Measurements from ENCODE around the gene TOR2A. TPM values are rescaled to one million over a fixed set of nuclear protein-coding genes. Genes with fewer than 3 reads are reported as not detected.

The TOR2A gene
- total and polyA plus RNA-seq, 4 donors, result 5.1 to 14.6 (median 11.8) TPM

DNA sequence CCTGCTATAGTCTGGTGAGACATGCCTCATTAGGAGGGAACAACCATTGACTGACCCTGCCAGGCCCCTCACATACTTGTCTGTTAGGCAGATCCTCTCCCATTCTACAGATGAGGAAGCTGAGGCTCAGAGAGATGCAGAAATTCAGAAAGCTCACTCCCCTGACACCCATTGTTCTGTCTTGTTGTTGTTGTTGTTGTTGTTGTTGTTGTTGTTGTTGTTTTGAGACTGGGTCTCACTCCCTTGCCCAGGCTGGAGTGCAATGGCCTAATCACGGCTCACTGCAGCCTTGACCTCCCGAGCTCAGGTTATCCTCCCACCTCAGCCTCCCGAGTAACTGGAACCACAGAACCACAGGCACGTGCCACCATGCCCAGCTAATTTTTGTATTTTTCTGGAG is 41.4 kb downstream of the TOR2A start:
- Histone ChIP-seq H3K4me3 (ENCODE audit: low read depth in 1 of 3, low read length in 3 of 3) (no peak overlapping the region), H3K27me3 (ENCODE audit: control insufficient read depth in 4 of 4, insufficient read depth in 4 of 4, low read length in 3 of 4) (no peaks in the 10 kb centered on the region), H3K4me1 (ENCODE audit: control insufficient read depth in 4 of 4, insufficient read depth in 4 of 4, low read length in 3 of 4) (no peaks in the 10 kb centered on the region), H3K36me3 (ENCODE audit: control insufficient read depth in 4 of 4, insufficient read depth in 3 of 4, low read depth in 1 of 4, low read length in 3 of 4) (peaks cover 0 to 6% (median 0%) of the 10 kb centered on the region in 4 donors), H3K9ac (ENCODE audit: low read depth in 1 of 2, low read length in 2 of 2) (no peak overlapping the region), H3K9me3 (ENCODE audit: control insufficient read depth in 4 of 4, low read length in 3 of 4) (no peaks in the 10 kb centered on the region), H3K27ac (ENCODE audit: low read depth in 1 of 2, low read length in 2 of 2) (no peak overlapping the region)
- no peak for DNase-seq (ENCODE audit: low spot score)
- WGBS, result 94% methylated on average over 4 of the region's 4 CpGs
- TF ChIP-seq NR2F2 (IDR thresholded peaks at IDR 0.05) (no peak), FOXA1 (IDR thresholded peaks at IDR 0.05) (no peak), SP1 (IDR thresholded peaks at IDR 0.05) (no peak), RXRA (IDR thresholded peaks at IDR 0.05) (no peak), TAF1 (conservative IDR thresholded peaks at IDR 0.05) (no peak), HNF4A (conservative IDR thresholded peaks at IDR 0.05) (no peak), RAD21 (IDR thresholded peaks at IDR 0.05) (no peak), YY1 (IDR thresholded peaks at IDR 0.05) (no peak), MAX (IDR thresholded peaks at IDR 0.05) (no peak)
- TF ChIP-seq, protein P1, sequence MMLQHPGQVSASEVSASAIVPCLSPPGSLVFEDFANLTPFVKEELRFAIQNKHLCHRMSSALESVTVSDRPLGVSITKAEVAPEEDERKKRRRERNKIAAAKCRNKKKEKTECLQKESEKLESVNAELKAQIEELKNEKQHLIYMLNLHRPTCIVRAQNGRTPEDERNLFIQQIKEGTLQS (IDR thresholded peaks at IDR 0.05), result no peak
- TF ChIP-seq, protein P2, sequence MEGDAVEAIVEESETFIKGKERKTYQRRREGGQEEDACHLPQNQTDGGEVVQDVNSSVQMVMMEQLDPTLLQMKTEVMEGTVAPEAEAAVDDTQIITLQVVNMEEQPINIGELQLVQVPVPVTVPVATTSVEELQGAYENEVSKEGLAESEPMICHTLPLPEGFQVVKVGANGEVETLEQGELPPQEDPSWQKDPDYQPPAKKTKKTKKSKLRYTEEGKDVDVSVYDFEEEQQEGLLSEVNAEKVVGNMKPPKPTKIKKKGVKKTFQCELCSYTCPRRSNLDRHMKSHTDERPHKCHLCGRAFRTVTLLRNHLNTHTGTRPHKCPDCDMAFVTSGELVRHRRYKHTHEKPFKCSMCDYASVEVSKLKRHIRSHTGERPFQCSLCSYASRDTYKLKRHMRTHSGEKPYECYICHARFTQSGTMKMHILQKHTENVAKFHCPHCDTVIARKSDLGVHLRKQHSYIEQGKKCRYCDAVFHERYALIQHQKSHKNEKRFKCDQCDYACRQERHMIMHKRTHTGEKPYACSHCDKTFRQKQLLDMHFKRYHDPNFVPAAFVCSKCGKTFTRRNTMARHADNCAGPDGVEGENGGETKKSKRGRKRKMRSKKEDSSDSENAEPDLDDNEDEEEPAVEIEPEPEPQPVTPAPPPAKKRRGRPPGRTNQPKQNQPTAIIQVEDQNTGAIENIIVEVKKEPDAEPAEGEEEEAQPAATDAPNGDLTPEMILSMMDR (IDR thresholded peaks at IDR 0.05; ENCODE audit: low read depth, low read length, missing input control), result no peak

- H3K4me1 ChIP-seq (ENCODE audit: control insufficient read depth in 4 of 4, insufficient read depth in 4 of 4, low read length in 3 of 4), result no peaks in the 10 kb centered on the region
- no peak overlapping the region for H3K4me3 ChIP-seq (ENCODE audit: low read depth in 1 of 3, low read length in 3 of 3)
- 91% methylated on average over 10 of the region's 10 CpGs for WGBS
- H3K27me3 ChIP-seq (ENCODE audit: control insufficient read depth in 4 of 4, insufficient read depth in 4 of 4, low read length in 3 of 4), result no peaks in the 10 kb centered on the region
- H3K9me3 ChIP-seq (ENCODE audit: control insufficient read depth in 4 of 4, low read length in 3 of 4), result no peaks in the 10 kb centered on the region
- DNase-seq (ENCODE audit: low spot score), result no peak
- H3K9ac ChIP-seq (ENCODE audit: low read depth in 1 of 2, low read length in 2 of 2), result no peak overlapping the region
- peaks cover 0 to 6% (median 0%) of the 10 kb centered on the region in 4 donors for H3K36me3 ChIP-seq (ENCODE audit: control insufficient read depth in 4 of 4, insufficient read depth in 3 of 4, low read depth in 1 of 4, low read length in 3 of 4)
- no peak for TF ChIP-seq ZBTB33 (IDR thresholded peaks at IDR 0.05)
- no peak overlapping the region for H3K27ac ChIP-seq (ENCODE audit: low read depth in 1 of 2, low read length in 2 of 2)
Measured at GRCh38 chr9:127693143-127693542, 42.0 kb downstream of the TOR2A start.

DNA sequence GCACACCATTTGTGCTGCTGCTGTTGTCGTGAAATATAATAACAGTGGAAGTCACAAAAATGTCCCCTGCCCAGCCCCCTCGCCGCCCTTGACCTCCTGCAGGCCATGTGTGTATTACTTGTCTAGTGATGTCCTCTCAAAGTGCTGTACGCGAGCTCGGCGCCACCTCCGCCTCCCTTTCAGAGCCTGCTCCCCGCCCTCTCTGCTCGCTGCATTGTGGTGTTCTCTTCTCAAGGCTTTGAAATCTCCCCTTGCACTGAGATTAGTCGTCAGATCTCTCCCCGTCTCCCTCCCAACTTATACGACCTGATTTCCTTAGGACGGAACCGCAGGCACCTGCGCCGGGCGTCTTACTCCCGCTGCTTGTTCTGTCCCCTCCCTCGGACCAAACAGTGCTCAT is 43.0 kb downstream of the TOR2A start:
- DNase-seq (ENCODE audit: low spot score), result no peak
- Histone ChIP-seq H3K27ac (ENCODE audit: low read depth in 1 of 2, low read length in 2 of 2) (no peak overlapping the region), H3K4me1 (ENCODE audit: control insufficient read depth in 4 of 4, insufficient read depth in 4 of 4, low read length in 3 of 4) (no peaks in the 10 kb centered on the region), H3K36me3 (ENCODE audit: control insufficient read depth in 4 of 4, insufficient read depth in 3 of 4, low read depth in 1 of 4, low read length in 3 of 4) (peaks cover 0 to 6% (median 0%) of the 10 kb centered on the region in 4 donors), H3K9me3 (ENCODE audit: control insufficient read depth in 4 of 4, low read length in 3 of 4) (no peaks in the 10 kb centered on the region), H3K9ac (ENCODE audit: low read depth in 1 of 2, low read length in 2 of 2) (no peak overlapping the region), H3K27me3 (ENCODE audit: control insufficient read depth in 4 of 4, insufficient read depth in 4 of 4, low read length in 3 of 4) (no peaks in the 10 kb centered on the region), H3K4me3 (ENCODE audit: low read depth in 1 of 3, low read length in 3 of 3) (no peak overlapping the region)
- WGBS, result 89% methylated on average over 20 of the region's 20 CpGs
- TF ChIP-seq ZBTB33 (IDR thresholded peaks at IDR 0.05) (no peak), GABPA (IDR thresholded peaks at IDR 0.05 in 1 of 2, conservative IDR thresholded peaks at IDR 0.05 in 1 of 2) (no peak), MAX (IDR thresholded peaks at IDR 0.05) (no peak), HNF4A (conservative IDR thresholded peaks at IDR 0.05) (no peak), EGR1 (IDR thresholded peaks at IDR 0.05; ENCODE audit: low read depth in 2 of 2) (no peak), SP1 (IDR thresholded peaks at IDR 0.05) (no peak), NR2F2 (IDR thresholded peaks at IDR 0.05) (no peak), RAD21 (IDR thresholded peaks at IDR 0.05) (no peak)
- TF ChIP-seq, protein P2 (IDR thresholded peaks at IDR 0.05; ENCODE audit: low read depth, low read length, missing input control), result no peak

All from liver (tissue), 9 donors.